SK-N-SH (cell line): Measurements from ENCODE around the gene PSMB9. TPM values are rescaled to one million over a fixed set of nuclear protein-coding genes. Genes with fewer than 3 reads are reported as not detected.

Source experiments
- CTCF ChIA-PET: fragments of 300-600, 350-600 bp; formaldehyde crosslinking; extraction: SDS; loops from one replicate; lab custom pipeline; 2021; lab: Yijun Ruan, JAX
- POLR2A ChIA-PET: fragments of 350-600 bp; sonication (Branson Sonifier 250); formaldehyde crosslinking; extraction: SDS; loops from one replicate; lab custom pipeline; 2020; ENCODE audit warnings: antibody characterized with exemption, inconsistent platforms; lab: Yijun Ruan, JAX
- DNase-seq: peaks from one replicate; pipeline ENCODE4 v3.0.0; 2012
- H2AFZ ChIP-seq: fragments of 200-600 bp; sonication (generic); 2 replicates; pipeline ENCODE4 v1.8.1; 2016; ENCODE audit warnings: antibody characterized with exemption, mild to moderate bottlenecking, low read depth
- H3F3A ChIP-seq: fragments of 200-600 bp; sonication (generic); replicated peaks from 2 replicates; pipeline ENCODE3; 2016; ENCODE audit warnings: antibody characterized with exemption, mild to moderate bottlenecking; ENCODE audit not compliant: insufficient read depth
- H3K27ac ChIP-seq, 2 experiments: fragments of 200-500 bp in 1 of 2; fragments of 200-600 bp in 1 of 2; sonication (Bioruptor generic) in 1 of 2; sonication (generic), shearing (Covaris generic) in 1 of 2; 2 replicates each; pipeline versions ENCODE4 v1.5.1 to v1.6.1; 2014 to 2016; ENCODE audit warnings: low read depth in 2 of 2, inconsistent platforms in 1 of 2, low read length in 1 of 2, mild to moderate bottlenecking in 1 of 2, mixed read lengths in 1 of 2
- H3K27me3 ChIP-seq: fragments of 200-600 bp; sonication (generic), shearing (Covaris generic); 2 replicates; pipeline ENCODE4 v1.6.1; 2016; ENCODE audit warnings: mixed run types; ENCODE audit not compliant: insufficient read depth
- H3K36me3 ChIP-seq, 2 experiments: fragments of 200-500 bp in 1 of 2; fragments of 200-600 bp in 1 of 2; sonication (Bioruptor generic) in 1 of 2; sonication (generic) in 1 of 2; replicated peaks in 1 of 2; 2 replicates each; pipeline versions ENCODE3 to v1.5.1; 2014 to 2016; ENCODE audit warnings: low read length in 1 of 2, mild to moderate bottlenecking in 1 of 2; ENCODE audit not compliant: insufficient read depth in 2 of 2, control insufficient read depth in 1 of 2
- H3K4me1 ChIP-seq, 2 experiments: fragments of 200-500 bp in 1 of 2; fragments of 200-600 bp in 1 of 2; sonication (Bioruptor generic) in 1 of 2; sonication (generic), shearing (Covaris generic) in 1 of 2; 2 replicates each; pipeline versions ENCODE4 v1.5.1 to v1.6.1; 2014 to 2016; ENCODE audit warnings: low read depth in 1 of 2, low read length in 1 of 2, mixed run types in 1 of 2; ENCODE audit not compliant: insufficient read depth in 2 of 2, control insufficient read depth in 1 of 2
- H3K4me2 ChIP-seq: fragments of 200-600 bp; sonication (generic), shearing (Covaris generic); 2 replicates; pipeline ENCODE4 v1.6.1; 2017; ENCODE audit warnings: mixed run types
- H3K4me3 ChIP-seq, 2 experiments: fragments of 200-500 bp in 1 of 2; fragments of 200-600 bp in 1 of 2; sonication (Bioruptor generic) in 1 of 2; sonication (generic), shearing (Covaris generic) in 1 of 2; 2 replicates each; pipeline versions ENCODE4 v1.5.1 to v1.8.1; 2014 to 2016; ENCODE audit warnings: low read depth in 2 of 2, inconsistent platforms in 1 of 2, low read length in 1 of 2, mild to moderate bottlenecking in 1 of 2, mixed read lengths in 1 of 2, moderate library complexity in 1 of 2
- H3K79me2 ChIP-seq: fragments of 200-600 bp; sonication (generic); 2 replicates; pipeline ENCODE4 v1.8.1; 2017; ENCODE audit warnings: mild to moderate bottlenecking; ENCODE audit not compliant: insufficient read depth
- H3K9ac ChIP-seq: fragments of 200-600 bp; sonication (generic); 2 replicates; pipeline ENCODE4 v1.6.1; 2017; ENCODE audit warnings: mixed run types
- H3K9me2 ChIP-seq: fragments of 200-600 bp; sonication (generic); 2 replicates; pipeline ENCODE4 v1.6.1; 2017; ENCODE audit warnings: mixed run types
- H3K9me3 ChIP-seq: fragments of 200-600 bp; sonication (generic); 2 replicates; pipeline ENCODE4 v1.6.1; 2017; ENCODE audit warnings: mixed run types, mild to moderate bottlenecking, moderate library complexity
- H4K20me1 ChIP-seq: fragments of 200-600 bp; sonication (generic); 2 replicates; pipeline ENCODE4 v1.6.1; 2017; ENCODE audit warnings: mild to moderate bottlenecking, mixed run types; ENCODE audit not compliant: insufficient read depth
- CHD2 ChIP-seq: fragments of 150-350 bp; IDR thresholded peaks from 2 replicates; pipeline ENCODE4 v1.6.1; 2018; ENCODE audit warnings: low read length; ENCODE audit not compliant: partially characterized antibody
- CTCF ChIP-seq: fragments of 200-600 bp; sonication (generic); IDR thresholded peaks from 2 replicates; pipeline ENCODE4 v1.6.1; 2017; ENCODE audit warnings: antibody characterized with exemption, mild to moderate bottlenecking, moderate library complexity
- FOSL2 ChIP-seq: IDR thresholded peaks from 2 replicates; pipeline ENCODE4 v1.4.0; 2012; ENCODE audit warnings: low read depth, mild to moderate bottlenecking, moderate library complexity, borderline replicate concordance
- FOXJ3 ChIP-seq: sonication (generic); formaldehyde crosslinking; IDR thresholded peaks from 2 replicates; pipeline ENCODE4 v1.5.1; 2020; ENCODE audit warnings: mild to moderate bottlenecking, missing genetic modification reagents
- IRF3 ChIP-seq: fragments of 150-350 bp; IDR thresholded peaks from 2 replicates; pipeline ENCODE4 v1.6.1; 2016; ENCODE audit warnings: mild to moderate bottlenecking, low read depth, low read length
- JUND ChIP-seq: IDR thresholded peaks from 2 replicates; pipeline ENCODE4 v1.4.0; 2012
- MAX ChIP-seq: IDR thresholded peaks from 2 replicates; pipeline ENCODE4 v1.4.0; 2012; ENCODE audit warnings: low read depth
- MEF2A ChIP-seq: IDR thresholded peaks from 2 replicates; pipeline ENCODE4 v1.4.0; 2012; ENCODE audit warnings: low read depth, borderline replicate concordance
- NFIC ChIP-seq: IDR thresholded peaks from 2 replicates; pipeline ENCODE4 v1.4.0; 2012; ENCODE audit warnings: borderline replicate concordance
- PBX3 ChIP-seq: IDR thresholded peaks from 2 replicates; pipeline ENCODE4; 2012
- REST ChIP-seq: IDR thresholded peaks from 2 replicates; pipeline ENCODE4 v1.6.1; 2012; ENCODE audit warnings: mild to moderate bottlenecking, low read depth, low read length, moderate library complexity
- SIN3A ChIP-seq: IDR thresholded peaks from 2 replicates; pipeline ENCODE4 v1.6.1; 2012; ENCODE audit warnings: low read depth, mild to moderate bottlenecking, low read length, moderate library complexity, borderline replicate concordance
- TAF1 ChIP-seq: IDR thresholded peaks from 2 replicates; pipeline ENCODE4 v1.6.1; 2012; ENCODE audit warnings: low read depth, mild to moderate bottlenecking, low read length, moderate library complexity, borderline replicate concordance
- TCF12 ChIP-seq: IDR thresholded peaks from 2 replicates; pipeline ENCODE4 v1.4.0; 2012
- YY1 ChIP-seq: IDR thresholded peaks from 2 replicates; pipeline ENCODE4 v1.4.0; 2012; ENCODE audit warnings: low read depth, mild to moderate bottlenecking
- ZBTB33 ChIP-seq: IDR thresholded peaks from 2 replicates; pipeline ENCODE4 v1.4.0; 2012; ENCODE audit warnings: low read depth, borderline replicate concordance
- WGBS: methylation state at CpG from one replicate; pipeline ENCODE4 v1.1.6; 2017; ENCODE audit warnings: low lambda C conversion rate; 5-methylcytosine and 5-hydroxymethylcytosine counted together
- polyA plus RNA-seq, 3 experiments: library from polyadenylated mRNA; depleted of rRNA; stranded (reverse); fragments of >200 nt; gene quantifications; 2 replicates each; pipeline ENCODE4 v1.2.3, GENCODE V29; 2012

PSMB9 gene
- polyA plus RNA-seq, 1 of the 3 experiments (the other 2 are of a cell fraction), result 83.7 TPM

- no peak overlapping the region for H2AFZ ChIP-seq
- H3K9ac ChIP-seq, result no peak overlapping the region
- peaks cover 8% of the 10 kb centered on the region for H3F3A ChIP-seq
- no peaks in the 10 kb centered on the region for H3K9me3 ChIP-seq
- peaks cover 0 to 14% of the 10 kb centered on the region in 2 experiments; a peak in 1 of 4 replicates for H3K4me1 ChIP-seq
- no peak for DNase-seq
- no peaks in the 10 kb centered on the region for H3K9me2 ChIP-seq
- H3K79me2 ChIP-seq, result peaks cover 4% of the 10 kb centered on the region; the same call in 1 of the 2 replicates
- no peak overlapping the region for H3K4me2 ChIP-seq
- H4K20me1 ChIP-seq, result no peaks in the 10 kb centered on the region
- TF ChIP-seq MAX (no peak), MEF2A (no peak), YY1 (no peak), FOXJ3 (CRISPR knock-in tag) (no peak), TAF1 (no peak), FOSL2 (no peak), PBX3 (no peak), SIN3A (no peak), CTCF (no peak), IRF3 (no peak), JUND (no peak), NFIC (no peak), CHD2 (no peak), TCF12 (no peak), ZBTB33 (no peak), REST (no peak)
- no peak overlapping the region for H3K4me3 ChIP-seq
- H3K27me3 ChIP-seq, result no peaks in the 10 kb centered on the region
- WGBS, result 100% methylated on average over 4 of the region's 4 CpGs
- CTCF ChIA-PET, result interaction anchor here (3.0 to 3.6 kb wide), 2 partner anchors 12 to 17 kb away, joined by 26 to 31 read pairs; partner anchors contain the start of gene TAP2
- H3K36me3 ChIP-seq, result peaks cover 3 to 14% of the 10 kb centered on the region in 2 experiments
- POLR2A ChIA-PET, result no interaction called here
- no peak overlapping the region for H3K27ac ChIP-seq
Measured at GRCh38 chr6:32851025-32851424, 3.0 kb upstream of the PSMB9 start.
